ENCODE data around the gene HMCN2.

Gene HMCN2

GRCh38 chr9:130426467-130426773, 160.9 kb downstream of the HMCN2 start:
- peaks cover 19% of the 10 kb centered on the region for H3K4me1 ChIP-seq (ENCODE audit: insufficient read depth, insufficient read length)
- H3K36me3 ChIP-seq (ENCODE audit: insufficient read depth, insufficient read length, low read length), result no peaks in the 10 kb centered on the region
- TF ChIP-seq YY1 (IDR thresholded peaks at IDR 0.05; ENCODE audit: insufficient read depth, insufficient read length), result no peak
- no peak for TF ChIP-seq SUZ12 (IDR thresholded peaks at IDR 0.05; ENCODE audit: extremely low read depth, insufficient read depth, insufficient read length)
- TF ChIP-seq ZNF274 (IDR thresholded peaks at IDR 0.05; ENCODE audit: low read depth, low read length), result no peak
- H3K4me3 ChIP-seq (ENCODE audit: insufficient read length, low read depth), result no peak overlapping the region
- no peak overlapping the region for H3K9ac ChIP-seq (ENCODE audit: insufficient read length, low read depth)
- H3K9me3 ChIP-seq (ENCODE audit: insufficient read depth, low read length), result peaks cover 9% of the 10 kb centered on the region; the same call in 1 of the 2 replicates
- no peak for DNase-seq (ENCODE audit: low read depth, low spot score)
- no peaks in the 10 kb centered on the region for H3K27me3 ChIP-seq (ENCODE audit: insufficient read depth, insufficient read length)

- peaks cover 1% of the 10 kb centered on the region for H3K27me3 ChIP-seq (ENCODE audit: insufficient read depth, insufficient read length)
- no peak for DNase-seq (ENCODE audit: low read depth, low spot score)
- H3K9ac ChIP-seq (ENCODE audit: insufficient read length, low read depth), result peak overlapping the region; percentile 8
- peaks cover 9% of the 10 kb centered on the region; the same call in 1 of the 2 replicates for H3K9me3 ChIP-seq (ENCODE audit: insufficient read depth, low read length)
- H3K36me3 ChIP-seq (ENCODE audit: insufficient read depth, insufficient read length, low read length), result no peaks in the 10 kb centered on the region
- no peak for TF ChIP-seq ZNF274 (IDR thresholded peaks at IDR 0.05; ENCODE audit: low read depth, low read length)
- peaks cover 16% of the 10 kb centered on the region for H3K4me1 ChIP-seq (ENCODE audit: insufficient read depth, insufficient read length)
- H3K4me3 ChIP-seq (ENCODE audit: insufficient read length, low read depth), result no peak overlapping the region
These were observed 161.3 kb downstream of the HMCN2 start for GRCh38 chr9:130426883-130427282.

GRCh38 chr9:130427326-130427725, 161.8 kb downstream of the HMCN2 start:
- no peak for DNase-seq (ENCODE audit: low read depth, low spot score)
- H3K27me3 ChIP-seq (ENCODE audit: insufficient read depth, insufficient read length), result peaks cover 6% of the 10 kb centered on the region
- H3K9ac ChIP-seq (ENCODE audit: insufficient read length, low read depth), result no peak overlapping the region
- H3K4me3 ChIP-seq (ENCODE audit: insufficient read length, low read depth), result no peak overlapping the region
- TF ChIP-seq SUZ12 (IDR thresholded peaks at IDR 0.05; ENCODE audit: extremely low read depth, insufficient read depth, insufficient read length) (no peak), YY1 (IDR thresholded peaks at IDR 0.05; ENCODE audit: insufficient read depth, insufficient read length) (no peak), ZNF274 (IDR thresholded peaks at IDR 0.05; ENCODE audit: low read depth, low read length) (no peak)
- H3K36me3 ChIP-seq (ENCODE audit: insufficient read depth, insufficient read length, low read length), result no peaks in the 10 kb centered on the region
- H3K4me1 ChIP-seq (ENCODE audit: insufficient read depth, insufficient read length), result peaks cover 15% of the 10 kb centered on the region
- peaks cover 9% of the 10 kb centered on the region; the same call in 1 of the 2 replicates for H3K9me3 ChIP-seq (ENCODE audit: insufficient read depth, low read length)

GRCh38 chr9:130428086-130428665, 162.6 kb downstream of the HMCN2 start:
- peaks cover 24% of the 10 kb centered on the region for H3K4me1 ChIP-seq (ENCODE audit: insufficient read depth, insufficient read length)

GRCh38 chr9:130429381-130429780, 163.8 kb downstream of the HMCN2 start:
- no peak for DNase-seq (ENCODE audit: low read depth, low spot score)
- Histone ChIP-seq H3K4me1 (ENCODE audit: insufficient read depth, insufficient read length) (peaks cover 30% of the 10 kb centered on the region), H3K36me3 (ENCODE audit: insufficient read depth, insufficient read length, low read length) (no peaks in the 10 kb centered on the region), H3K9me3 (ENCODE audit: insufficient read depth, low read length) (peaks cover 9% of the 10 kb centered on the region; the same call in 1 of the 2 replicates), H3K4me3 (ENCODE audit: insufficient read length, low read depth) (no peak overlapping the region), H3K9ac (ENCODE audit: insufficient read length, low read depth) (no peak overlapping the region), H3K27me3 (ENCODE audit: insufficient read depth, insufficient read length) (peaks cover 26% of the 10 kb centered on the region)
- TF ChIP-seq SUZ12 (IDR thresholded peaks at IDR 0.05; ENCODE audit: extremely low read depth, insufficient read depth, insufficient read length), result no peak
- TF ChIP-seq ZNF274 (IDR thresholded peaks at IDR 0.05; ENCODE audit: low read depth, low read length), result no peak
- no peak for TF ChIP-seq YY1 (IDR thresholded peaks at IDR 0.05; ENCODE audit: insufficient read depth, insufficient read length)

More at GRCh38 chr9:130428086-130428665, 162.6 kb downstream of the HMCN2 start:
- Histone ChIP-seq H3K9me3 (ENCODE audit: insufficient read depth, low read length) (peaks cover 9% of the 10 kb centered on the region; the same call in 1 of the 2 replicates), H3K4me3 (ENCODE audit: insufficient read length, low read depth) (no peak overlapping the region), H3K27me3 (ENCODE audit: insufficient read depth, insufficient read length) (peaks cover 14% of the 10 kb centered on the region), H3K9ac (ENCODE audit: insufficient read length, low read depth) (no peak overlapping the region), H3K36me3 (ENCODE audit: insufficient read depth, insufficient read length, low read length) (no peaks in the 10 kb centered on the region)
- no peak for DNase-seq (ENCODE audit: low read depth, low spot score)
- TF ChIP-seq YY1 (IDR thresholded peaks at IDR 0.05; ENCODE audit: insufficient read depth, insufficient read length) (no peak), SUZ12 (IDR thresholded peaks at IDR 0.05; ENCODE audit: extremely low read depth, insufficient read depth, insufficient read length) (no peak), ZNF274 (IDR thresholded peaks at IDR 0.05; ENCODE audit: low read depth, low read length) (no peak)

- H3K4me3 ChIP-seq (ENCODE audit: insufficient read length, low read depth), result no peak overlapping the region
- no peak overlapping the region for H3K9ac ChIP-seq (ENCODE audit: insufficient read length, low read depth)
- no peak for DNase-seq (ENCODE audit: low read depth, low spot score)
- H3K36me3 ChIP-seq (ENCODE audit: insufficient read depth, insufficient read length, low read length), result no peaks in the 10 kb centered on the region
- peaks cover 30% of the 10 kb centered on the region for H3K27me3 ChIP-seq (ENCODE audit: insufficient read depth, insufficient read length)
- TF ChIP-seq ZNF274 (IDR thresholded peaks at IDR 0.05; ENCODE audit: low read depth, low read length) (no peak), YY1 (IDR thresholded peaks at IDR 0.05; ENCODE audit: insufficient read depth, insufficient read length) (no peak)
- H3K9me3 ChIP-seq (ENCODE audit: insufficient read depth, low read length), result peaks cover 9% of the 10 kb centered on the region; the same call in 1 of the 2 replicates
- H3K4me1 ChIP-seq (ENCODE audit: insufficient read depth, insufficient read length), result peaks cover 30% of the 10 kb centered on the region
These were observed 164.3 kb downstream of the HMCN2 start for GRCh38 chr9:130429831-130430230.

GRCh38 chr9:130430232-130430631, 164.7 kb downstream of the HMCN2 start:
- Histone ChIP-seq H3K27me3 (ENCODE audit: insufficient read depth, insufficient read length) (peaks cover 30% of the 10 kb centered on the region), H3K4me1 (ENCODE audit: insufficient read depth, insufficient read length) (peaks cover 30% of the 10 kb centered on the region), H3K9ac (ENCODE audit: insufficient read length, low read depth) (no peak overlapping the region), H3K36me3 (ENCODE audit: insufficient read depth, insufficient read length, low read length) (no peaks in the 10 kb centered on the region), H3K9me3 (ENCODE audit: insufficient read depth, low read length) (peaks cover 9% of the 10 kb centered on the region; the same call in 1 of the 2 replicates), H3K4me3 (ENCODE audit: insufficient read length, low read depth) (no peak overlapping the region)
- DNase-seq (ENCODE audit: low read depth, low spot score), result no peak
- TF ChIP-seq ZNF274 (IDR thresholded peaks at IDR 0.05; ENCODE audit: low read depth, low read length) (no peak), YY1 (IDR thresholded peaks at IDR 0.05; ENCODE audit: insufficient read depth, insufficient read length) (no peak), SUZ12 (IDR thresholded peaks at IDR 0.05; ENCODE audit: extremely low read depth, insufficient read depth, insufficient read length) (no peak)
